Omental fat pad (tissue), 4 donors: ENCODE results near the gene KDM2A. TPM values are rescaled to one million over a fixed set of nuclear protein-coding genes. Genes with fewer than 3 reads are reported as not detected.

Experiments
- ATAC-seq: fragments of 150-250 bp; one replicate; pipeline ENCODE4 v1.9.1; 2016; ENCODE audit warnings: mild to moderate bottlenecking, moderate library complexity; ENCODE audit not compliant: low FRiP score
- DNase-seq: peaks from one replicate; pipeline ENCODE4 v3.0.0-alpha.2; 2019; ENCODE audit warnings: low spot score
- total RNA-seq, 4 donors: library from RNA; depleted of rRNA; stranded (reverse); fragments of >200 nt; gene quantifications; one replicate each; pipeline ENCODE4 v1.1.0, GENCODE V29; 2016
- TF ChIP-seq, protein P1 (sequence below), 3 donors: fragments of 450-650 bp; IDR thresholded peaks; one replicate each; pipeline ENCODE4 v1.5.1; 2016 to 2017; ENCODE audit warnings: antibody characterized with exemption in 3 of 3, mild to moderate bottlenecking in 3 of 3, moderate library complexity in 2 of 3

The KDM2A gene
- total RNA-seq, 4 donors from 2014 or later = 47.4 to 83.6 (median 56.6) TPM

DNA sequence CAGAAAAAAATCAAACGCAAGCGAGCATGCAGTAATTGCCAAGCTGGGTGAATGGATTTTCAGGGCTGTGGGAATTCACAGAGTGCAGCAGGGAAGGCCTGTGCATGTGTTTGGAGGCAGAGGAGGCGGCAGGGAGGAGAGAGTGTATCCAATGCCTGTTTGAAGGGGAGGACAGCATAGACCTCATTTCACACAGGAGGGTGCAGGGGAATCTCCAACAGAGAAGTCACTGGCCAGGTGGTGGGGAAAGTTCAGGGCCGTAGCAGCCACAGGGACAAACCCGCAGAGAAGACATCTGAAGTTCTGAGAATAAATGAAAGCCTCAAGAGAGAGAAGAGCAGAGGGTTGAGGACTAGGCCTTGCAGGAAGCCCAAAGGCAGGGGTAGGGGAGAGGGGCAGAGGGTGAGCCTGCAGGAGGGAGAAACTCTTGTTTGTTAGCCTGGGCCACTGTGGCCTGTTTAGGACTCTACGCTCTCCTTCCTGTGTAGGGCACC is 19.2 kb upstream of the KDM2A start:
- TF ChIP-seq, protein P1, sequence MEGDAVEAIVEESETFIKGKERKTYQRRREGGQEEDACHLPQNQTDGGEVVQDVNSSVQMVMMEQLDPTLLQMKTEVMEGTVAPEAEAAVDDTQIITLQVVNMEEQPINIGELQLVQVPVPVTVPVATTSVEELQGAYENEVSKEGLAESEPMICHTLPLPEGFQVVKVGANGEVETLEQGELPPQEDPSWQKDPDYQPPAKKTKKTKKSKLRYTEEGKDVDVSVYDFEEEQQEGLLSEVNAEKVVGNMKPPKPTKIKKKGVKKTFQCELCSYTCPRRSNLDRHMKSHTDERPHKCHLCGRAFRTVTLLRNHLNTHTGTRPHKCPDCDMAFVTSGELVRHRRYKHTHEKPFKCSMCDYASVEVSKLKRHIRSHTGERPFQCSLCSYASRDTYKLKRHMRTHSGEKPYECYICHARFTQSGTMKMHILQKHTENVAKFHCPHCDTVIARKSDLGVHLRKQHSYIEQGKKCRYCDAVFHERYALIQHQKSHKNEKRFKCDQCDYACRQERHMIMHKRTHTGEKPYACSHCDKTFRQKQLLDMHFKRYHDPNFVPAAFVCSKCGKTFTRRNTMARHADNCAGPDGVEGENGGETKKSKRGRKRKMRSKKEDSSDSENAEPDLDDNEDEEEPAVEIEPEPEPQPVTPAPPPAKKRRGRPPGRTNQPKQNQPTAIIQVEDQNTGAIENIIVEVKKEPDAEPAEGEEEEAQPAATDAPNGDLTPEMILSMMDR (IDR thresholded peaks at IDR 0.05) = no peak
- ATAC-seq (no peak), DNase-seq (no peak)

DNA sequence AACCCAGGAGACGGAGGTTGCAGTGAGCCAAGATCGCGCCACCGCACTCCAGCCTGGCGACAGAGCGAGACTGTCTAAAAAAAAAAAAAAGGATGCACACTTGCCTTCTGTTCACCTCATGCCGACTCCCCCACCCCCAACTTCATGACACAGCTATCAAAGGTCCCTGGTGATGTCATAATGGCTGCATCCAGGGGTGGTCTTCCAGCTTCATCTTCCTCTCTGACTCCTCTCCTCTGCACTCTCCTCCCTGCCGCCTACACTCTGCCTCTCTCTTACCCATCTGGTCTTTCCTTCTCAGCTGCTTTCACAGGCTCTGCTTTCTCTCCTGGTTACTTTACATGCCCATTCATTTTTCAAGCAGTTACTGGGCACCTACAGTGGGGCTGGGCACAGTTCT is 16.4 kb upstream of the KDM2A start:
- ATAC-seq (no peak), DNase-seq (no peak)
- TF ChIP-seq, protein P1 (IDR thresholded peaks at IDR 0.05) = no peak

DNA sequence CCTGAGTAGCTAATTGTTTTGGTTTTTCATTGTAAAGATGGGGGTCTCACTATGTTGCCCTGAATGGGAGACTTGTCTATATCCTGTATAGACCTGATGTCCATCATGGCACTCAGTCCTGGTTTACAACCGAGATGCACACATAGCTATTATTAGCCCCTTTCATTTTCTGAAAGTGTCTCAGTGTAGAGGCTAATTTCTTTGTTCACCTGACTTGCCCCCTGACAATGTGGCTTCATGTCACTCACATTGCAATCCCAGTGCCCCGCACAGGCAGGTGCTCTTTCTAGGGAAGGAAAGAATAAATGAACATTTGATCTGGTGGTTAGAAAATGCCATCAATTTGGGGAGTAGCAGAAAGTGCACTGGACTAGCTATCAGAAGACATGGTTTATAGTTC is 13.1 kb upstream of the KDM2A start:
- TF ChIP-seq, protein P1 (IDR thresholded peaks at IDR 0.05) = no peak
- ATAC-seq = no peak
- DNase-seq = no peak

DNA sequence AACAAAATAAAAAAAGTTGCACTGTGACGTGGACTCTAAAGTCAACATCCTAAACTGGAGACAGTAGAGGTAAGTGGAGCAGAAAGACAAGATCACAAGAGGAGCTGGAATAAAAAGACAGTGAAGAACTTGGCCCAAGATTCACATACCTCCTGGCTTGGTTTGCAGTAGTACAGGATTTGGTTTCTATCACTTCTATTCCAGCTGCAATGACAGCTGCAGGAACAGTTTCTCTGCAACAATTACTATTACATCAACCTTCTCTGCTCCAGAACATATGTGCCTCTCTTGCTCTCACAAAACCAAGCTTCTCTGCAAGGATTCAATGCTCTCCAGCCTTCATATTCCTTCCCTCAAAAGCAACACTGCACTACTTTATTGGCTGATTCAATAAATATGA is 7.8 kb upstream of the KDM2A start:
- ATAC-seq = no peak
- TF ChIP-seq, protein P1 (IDR thresholded peaks at IDR 0.05) = no peak
- no peak for DNase-seq

DNA sequence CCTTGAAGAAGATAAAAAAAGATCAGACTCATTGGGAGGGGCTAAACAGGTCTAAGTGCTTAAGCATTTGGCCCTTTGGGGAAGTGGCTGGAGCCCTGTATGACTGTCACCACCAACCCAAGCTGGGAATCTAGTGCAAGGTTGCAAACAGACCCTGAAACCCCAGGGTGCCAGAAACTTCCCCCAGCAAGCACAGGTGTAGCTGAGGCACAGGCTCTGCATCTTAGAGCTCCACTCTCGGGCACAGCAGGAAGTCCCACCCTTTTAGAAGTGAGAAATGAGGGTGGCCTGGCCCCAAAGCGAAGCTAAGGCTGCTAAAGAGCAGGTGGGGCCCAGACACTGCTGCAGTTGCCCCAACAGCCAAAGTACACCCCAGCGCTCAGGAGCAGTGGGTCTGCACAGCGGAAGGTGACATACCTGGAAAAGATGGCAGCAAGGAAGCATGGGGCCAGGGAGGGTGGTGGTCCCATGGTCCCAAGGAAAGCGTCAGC is 5.8 kb upstream of the KDM2A start:
- ATAC-seq (no peak), DNase-seq (no peak)
- TF ChIP-seq, protein P1 (IDR thresholded peaks at IDR 0.05) = no peak

DNA sequence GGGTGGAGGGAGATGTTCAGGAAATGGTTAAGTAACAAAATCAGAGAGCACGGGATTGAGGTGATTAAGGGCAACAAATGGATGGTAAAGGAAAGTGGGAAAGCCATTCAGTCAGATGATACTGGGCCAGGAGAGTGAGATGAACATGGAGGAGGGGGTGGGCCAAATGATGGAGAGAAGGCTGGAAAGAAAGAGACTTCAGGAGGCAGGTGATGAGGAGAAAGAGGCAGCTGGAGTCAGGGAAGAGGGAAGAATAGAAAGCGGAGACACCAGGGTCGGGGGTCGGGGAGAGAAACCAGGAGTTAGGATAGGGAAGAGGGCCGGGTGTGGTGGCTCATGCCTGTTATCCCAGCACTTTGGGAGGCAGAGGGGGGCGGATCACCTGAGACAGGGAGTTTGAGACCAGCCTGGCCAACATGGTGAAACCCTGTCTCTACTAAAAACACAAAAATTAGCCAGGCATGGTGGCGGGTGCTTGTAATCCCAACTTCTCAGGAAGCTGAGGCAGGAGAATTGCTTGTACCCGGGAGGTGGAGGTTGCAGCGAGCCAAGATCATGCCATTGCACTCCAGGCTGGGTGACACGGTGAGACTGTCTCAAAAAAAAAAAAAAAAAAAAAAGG is 4.7 kb upstream of the KDM2A start:
- ATAC-seq = no peak
- no peak for DNase-seq
- TF ChIP-seq, protein P1 (IDR thresholded peaks at IDR 0.05) = no peak

DNA sequence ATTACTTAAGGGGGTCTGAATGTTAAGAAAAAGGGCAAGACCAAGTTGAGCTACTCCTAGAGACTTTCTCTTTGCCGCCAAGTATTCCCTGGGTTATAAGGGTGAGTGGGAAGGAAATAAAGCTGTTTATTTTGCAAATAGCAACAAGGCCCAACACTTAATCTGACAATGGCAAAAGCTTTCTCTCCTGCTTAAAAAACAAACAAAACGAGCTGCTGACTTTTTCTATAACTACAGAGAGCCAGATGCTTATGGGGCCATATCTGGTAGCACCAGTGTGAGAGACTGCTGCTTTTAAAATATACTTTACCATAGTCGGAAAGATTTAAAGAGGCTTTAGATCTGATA is 2.3 kb upstream of the KDM2A start:
- no peak for ATAC-seq
- TF ChIP-seq, protein P1 (IDR thresholded peaks at IDR 0.05) = no peak
- DNase-seq = no peak
